Neuronal stem cell (in vitro differentiated cells): ENCODE data around the gene GJD3.
A peak's percentile ranks its signal among the peaks of the same experiment; 100 is the strongest.

ENCODE experiments used
- DNase-seq: peaks from one replicate; pipeline ENCODE4 v3.0.0-alpha.2; 2013; ENCODE audit warnings: low spot score
- H2AFZ ChIP-seq: one replicate; pipeline ENCODE4 v1.6.1; 2013; ENCODE audit warnings: mild to moderate bottlenecking, low read length, inconsistent platforms
- H2AK5ac ChIP-seq: 2 replicates; pipeline ENCODE4 v1.6.1; 2013; ENCODE audit warnings: low read depth, mild to moderate bottlenecking, inconsistent platforms, low read length, moderate library complexity, mixed read lengths
- H2BK120ac ChIP-seq: 2 replicates; pipeline ENCODE4 v1.6.1; 2013; ENCODE audit warnings: low read depth, mild to moderate bottlenecking, inconsistent platforms, low read length, moderate library complexity, mixed read lengths
- H2BK12ac ChIP-seq: one replicate; pipeline ENCODE4 v1.6.1; 2013; ENCODE audit warnings: low read length, inconsistent platforms
- H2BK15ac ChIP-seq: 2 replicates; pipeline ENCODE4 v1.6.1; 2013; ENCODE audit warnings: mild to moderate bottlenecking, low read length, inconsistent platforms, mixed read lengths
- H2BK5ac ChIP-seq: one replicate; pipeline ENCODE4 v1.6.1; 2013; ENCODE audit warnings: inconsistent platforms, mild to moderate bottlenecking, low read length, moderate library complexity
- H3K14ac ChIP-seq: one replicate; pipeline ENCODE4 v1.6.1; 2013; ENCODE audit warnings: low read length, inconsistent platforms
- H3K18ac ChIP-seq: 2 replicates; pipeline ENCODE4 v1.6.1; 2013; ENCODE audit warnings: low read length, inconsistent platforms
- H3K23ac ChIP-seq: 2 replicates; pipeline ENCODE4 v1.6.1; 2013; ENCODE audit warnings: low read depth, mild to moderate bottlenecking, mixed read lengths, low read length, inconsistent platforms; ENCODE audit not compliant: poor library complexity
- H3K27ac ChIP-seq: replicated peaks from 3 replicates; pipeline ENCODE4 v1.5.1; 2013; ENCODE audit warnings: low read length, inconsistent platforms
- H3K27me3 ChIP-seq, 3 experiments: 2 replicates each; pipeline ENCODE4 v1.6.1; 2013; ENCODE audit warnings: low read length in 3 of 3, mild to moderate bottlenecking in 2 of 3, inconsistent platforms in 1 of 3, low read depth in 1 of 3, mixed read lengths in 1 of 3, moderate library complexity in 1 of 3; ENCODE audit not compliant: control insufficient read depth in 3 of 3, insufficient read depth in 3 of 3
- H3K36me3 ChIP-seq, 2 donors: replicated peaks in 1 of 2; 2 replicates each; pipeline ENCODE4 v1.6.1; 2013; ENCODE audit warnings: low read length in 2 of 2; ENCODE audit not compliant: control insufficient read depth in 2 of 2, insufficient read depth in 2 of 2
- H3K4ac ChIP-seq: 2 replicates; pipeline ENCODE4 v1.6.1; 2013; ENCODE audit warnings: inconsistent platforms, mild to moderate bottlenecking, low read length, moderate library complexity
- H3K4me1 ChIP-seq, 2 donors: 1 replicate in 1 of 2; 2 replicates in 1 of 2; pipeline ENCODE4 v1.6.1; 2013; ENCODE audit warnings: low read length in 2 of 2, low read depth in 1 of 2; ENCODE audit not compliant: control insufficient read depth in 2 of 2, insufficient read depth in 1 of 2
- H3K4me2 ChIP-seq: one replicate; pipeline ENCODE4 v1.6.1; 2013; ENCODE audit warnings: mild to moderate bottlenecking, low read length, inconsistent platforms; ENCODE audit not compliant: insufficient read depth, poor library complexity, severe bottlenecking
- H3K4me3 ChIP-seq, 2 donors: 2 replicates each; pipeline ENCODE4 v1.5.1; 2013; ENCODE audit warnings: low read length in 2 of 2, mild to moderate bottlenecking in 2 of 2, inconsistent platforms in 1 of 2, moderate library complexity in 1 of 2
- H3K79me1 ChIP-seq: one replicate; pipeline ENCODE4 v1.6.1; 2013; ENCODE audit warnings: low read depth, mild to moderate bottlenecking, inconsistent platforms, low read length, moderate library complexity
- H3K9ac ChIP-seq: one replicate; pipeline ENCODE4 v1.6.1; 2013; ENCODE audit warnings: mild to moderate bottlenecking, low read depth, low read length, inconsistent platforms; ENCODE audit not compliant: poor library complexity
- H3K9me3 ChIP-seq, 2 donors: replicated peaks in 1 of 2; 2 replicates each; pipeline versions ENCODE3 to v1.6.1; 2013; ENCODE audit warnings: low read length in 2 of 2, mild to moderate bottlenecking in 2 of 2, inconsistent platforms in 1 of 2, low read depth in 1 of 2, mixed read lengths in 1 of 2, moderate library complexity in 1 of 2; ENCODE audit not compliant: control insufficient read depth in 2 of 2, insufficient read depth in 1 of 2
- H4K8ac ChIP-seq: one replicate; pipeline ENCODE4 v1.6.1; 2013; ENCODE audit warnings: low read depth, mild to moderate bottlenecking, inconsistent platforms, low read length, moderate library complexity
- H4K91ac ChIP-seq: one replicate; pipeline ENCODE4 v1.6.1; 2013; ENCODE audit warnings: low read length, low read depth, mild to moderate bottlenecking, inconsistent platforms; ENCODE audit not compliant: poor library complexity
- WGBS, 2 donors: extraction: QIAGEN DNeasy Blood & Tissue Kit; methylation state at CpG; one replicate each; pipeline ENCODE4 v1.1.7; 2013; ENCODE audit warnings: missing lambda C conversion rate in 2 of 2, mixed read lengths in 1 of 2; ENCODE audit not compliant: insufficient read length in 2 of 2, insufficient replicate concordance in 1 of 2; ENCODE audit errors: extremely low coverage in 2 of 2; 5-methylcytosine and 5-hydroxymethylcytosine counted together

GJD3 gene

DNA sequence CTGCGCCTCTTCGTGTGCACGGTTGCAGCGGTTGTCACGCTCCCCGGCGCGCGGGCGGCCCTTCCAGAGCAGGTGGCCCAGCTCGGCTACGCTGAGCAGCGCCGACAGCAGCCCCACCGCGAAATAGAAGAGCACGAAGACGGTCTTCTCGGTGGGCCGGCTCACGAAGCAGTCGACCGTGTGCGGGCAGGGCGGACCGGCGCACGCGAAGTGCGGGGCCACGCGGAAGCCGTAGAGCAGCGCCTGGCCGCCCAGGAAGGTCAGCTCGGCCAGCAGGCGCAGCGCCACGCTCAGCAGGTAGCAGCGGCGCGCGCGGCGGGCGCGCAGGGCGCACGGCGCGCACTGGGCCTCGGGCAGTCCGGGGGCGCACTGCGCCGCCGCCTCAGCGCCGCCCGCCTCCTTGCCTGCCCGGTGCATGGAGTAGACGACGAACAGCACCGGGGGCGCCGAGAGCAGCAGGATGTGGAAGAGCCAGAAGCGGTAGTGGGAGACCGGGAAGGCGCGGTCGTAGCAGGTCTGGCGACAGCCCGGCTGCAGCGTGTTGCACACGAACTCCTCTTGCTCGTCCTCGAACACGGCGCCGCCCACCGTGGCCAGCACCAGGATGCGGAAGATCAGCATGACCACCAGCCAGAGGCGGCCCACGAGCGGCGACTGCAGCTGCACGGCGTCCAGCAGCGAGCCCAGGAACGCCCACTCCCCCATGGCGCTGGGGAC lies 1.3 kb downstream of the GJD3 start:
- H4K91ac ChIP-seq = no peak overlapping the region
- H2BK5ac ChIP-seq = peak overlapping the region; percentile 82
- no CpG with 5 or more reads among the region's 91 CpGs for WGBS, 2 donors
- peaks cover 8 to 32% (median 16%) of the 10 kb centered on the region in 3 experiments for H3K27me3 ChIP-seq
- peak overlapping the region; percentile 98 for H3K23ac ChIP-seq
- no peak overlapping the region for H3K27ac ChIP-seq
- H3K4me3 ChIP-seq = peak overlapping the region; percentile 54 to 86
- peak overlapping the region; percentile 92 for H2AK5ac ChIP-seq
- peak overlapping the region; percentile 92 for H2BK15ac ChIP-seq
- no peaks in the 10 kb centered on the region for H3K36me3 ChIP-seq
- H2BK12ac ChIP-seq = peak overlapping the region; percentile 58
- H3K14ac ChIP-seq = peak overlapping the region; percentile 98
- H3K9ac ChIP-seq = peak overlapping the region; percentile 94
- peaks cover 1% of the 10 kb centered on the region for H3K79me1 ChIP-seq
- H3K4me2 ChIP-seq = peak overlapping the region; percentile 99
- H3K4me1 ChIP-seq = peaks cover 2 to 9% of the 10 kb centered on the region in 2 donors
- peak overlapping the region; percentile 96 for H2AFZ ChIP-seq
- peaks cover 0 to 1% of the 10 kb centered on the region in 2 donors for H3K9me3 ChIP-seq
- H4K8ac ChIP-seq = no peak overlapping the region
- H3K4ac ChIP-seq = no peak overlapping the region
- DNase-seq = no peak
- H3K18ac ChIP-seq = peak overlapping the region; percentile 95
- H2BK120ac ChIP-seq = peak overlapping the region; percentile 72

DNA sequence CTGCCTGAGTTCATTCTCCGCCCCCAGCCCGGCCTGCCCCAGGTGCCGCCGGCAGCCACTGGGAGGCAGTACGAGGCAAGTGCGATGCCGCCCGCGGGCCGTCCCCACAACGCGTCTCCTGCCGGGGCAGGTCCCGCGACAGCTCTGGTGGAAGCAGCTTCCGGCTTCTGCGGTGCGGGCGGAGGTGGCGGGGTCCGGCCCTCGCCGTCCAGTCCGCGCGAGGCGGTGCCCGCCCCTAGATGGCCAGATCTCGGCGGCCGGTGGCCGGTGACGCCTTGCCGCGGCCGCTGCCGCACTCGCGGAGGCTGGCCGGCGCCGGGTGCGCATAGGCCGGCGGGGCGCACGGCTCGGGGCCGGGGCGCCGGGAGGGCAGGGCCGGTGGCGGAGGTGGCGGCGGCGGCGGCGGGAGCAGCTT lies 1.8 kb downstream of the GJD3 start:
- Histone ChIP-seq H3K9me3 (peaks cover 0 to 1% of the 10 kb centered on the region in 2 donors), H3K18ac (peak overlapping the region; percentile 95), H3K14ac (peak overlapping the region; percentile 98), H4K91ac (no peak overlapping the region), H3K9ac (peak overlapping the region; percentile 94), H3K27ac (no peak overlapping the region), H2BK120ac (peak overlapping the region; percentile 72), H3K79me1 (peaks cover 1% of the 10 kb centered on the region), H3K4me2 (peak overlapping the region; percentile 99), H2AFZ (peak overlapping the region; percentile 96), H3K4ac (no peak overlapping the region), H3K23ac (peak overlapping the region; percentile 73), H3K4me1 (peaks cover 2 to 9% of the 10 kb centered on the region in 2 donors), H2AK5ac (no peak overlapping the region), H2BK12ac (no peak overlapping the region), H3K36me3 (no peaks in the 10 kb centered on the region), H2BK15ac (peak overlapping the region; percentile 92), H3K4me3 (peak overlapping the region; percentile 54 to 86), H3K27me3 (peaks cover 8 to 32% (median 16%) of the 10 kb centered on the region in 3 experiments), H4K8ac (no peak overlapping the region), H2BK5ac (peak overlapping the region; percentile 66)
- peak; percentile 76 for DNase-seq
- WGBS, 2 donors = no CpG with 5 or more reads among the region's 58 CpGs

DNA sequence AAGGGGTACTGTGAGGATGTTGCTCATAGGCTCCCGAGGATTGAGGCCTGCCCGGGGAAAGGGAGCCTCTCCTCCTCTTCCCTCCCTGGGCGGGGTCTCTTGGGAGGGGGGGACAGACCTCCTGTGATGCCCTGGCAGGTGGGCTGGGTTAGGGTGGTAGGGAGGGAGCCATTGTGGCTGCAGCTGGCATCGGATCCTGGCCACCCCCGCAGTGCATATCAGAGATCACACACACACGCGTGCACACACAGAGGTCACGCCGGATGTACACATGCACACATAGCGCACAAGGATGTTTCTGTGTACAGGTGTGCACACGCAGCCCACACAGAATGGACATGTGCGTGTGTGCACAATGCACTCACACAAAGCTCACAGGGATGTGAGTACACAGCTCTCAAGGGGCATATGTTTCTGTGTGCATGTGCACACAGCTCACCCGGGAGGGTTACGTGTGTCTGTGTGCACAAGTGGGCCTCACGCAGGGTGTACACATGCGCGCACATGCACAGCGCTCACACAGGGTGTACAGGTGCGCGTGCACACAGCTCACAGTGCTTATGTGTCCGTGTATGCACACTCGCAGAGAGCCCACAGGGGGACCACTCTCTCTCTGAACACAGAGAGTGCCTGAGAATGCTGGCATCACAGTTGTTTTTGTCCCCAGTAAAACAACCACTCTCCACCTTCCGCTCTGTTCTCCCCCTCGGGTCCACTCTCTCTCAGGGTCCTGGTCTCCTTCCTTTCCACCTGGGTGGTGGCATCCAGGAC lies 2.4 kb downstream of the GJD3 start:
- H3K9ac ChIP-seq = peak overlapping the region; percentile 94
- no peak overlapping the region for H2BK15ac ChIP-seq
- H2BK120ac ChIP-seq = no peak overlapping the region
- peak overlapping the region; percentile 82 for H2AK5ac ChIP-seq
- H3K4ac ChIP-seq = no peak overlapping the region
- peak overlapping the region; percentile 1 for H3K14ac ChIP-seq
- H3K36me3 ChIP-seq = no peaks in the 10 kb centered on the region
- DNase-seq = no peak
- no peak overlapping the region for H3K18ac ChIP-seq
- H3K9me3 ChIP-seq = peaks cover 0 to 1% of the 10 kb centered on the region in 2 donors
- no peak overlapping the region for H2BK12ac ChIP-seq
- WGBS, 2 donors = no CpG with 5 or more reads among the region's 24 CpGs
- H4K8ac ChIP-seq = no peak overlapping the region
- H2BK5ac ChIP-seq = no peak overlapping the region
- H3K79me1 ChIP-seq = peaks cover 1% of the 10 kb centered on the region
- H3K4me2 ChIP-seq = peak overlapping the region; percentile 99
- H3K4me1 ChIP-seq = peaks cover 2 to 9% of the 10 kb centered on the region in 2 donors
- peak overlapping the region; percentile 73 for H3K23ac ChIP-seq
- peaks cover 8 to 32% (median 16%) of the 10 kb centered on the region in 3 experiments for H3K27me3 ChIP-seq
- no peak overlapping the region for H4K91ac ChIP-seq
- peak overlapping the region; percentile 96 for H2AFZ ChIP-seq
- H3K4me3 ChIP-seq = peak overlapping the region in 1 of 2 donors; percentile 54
- H3K27ac ChIP-seq = no peak overlapping the region
